Activated naive CD8-positive, alpha-beta T cell treated with anti-CD3 and anti-CD28 coated beads, Interleukin-2, amount 50 U/mL, for 16 hours (primary cell): ENCODE results near the gene ANAPC2.

Experiments used
- DNase-seq: peaks from one replicate; pipeline ENCODE4 v3.0.0-alpha.2; 2020; ENCODE audit warnings: low read depth, low spot score

Gene ANAPC2

DNA sequence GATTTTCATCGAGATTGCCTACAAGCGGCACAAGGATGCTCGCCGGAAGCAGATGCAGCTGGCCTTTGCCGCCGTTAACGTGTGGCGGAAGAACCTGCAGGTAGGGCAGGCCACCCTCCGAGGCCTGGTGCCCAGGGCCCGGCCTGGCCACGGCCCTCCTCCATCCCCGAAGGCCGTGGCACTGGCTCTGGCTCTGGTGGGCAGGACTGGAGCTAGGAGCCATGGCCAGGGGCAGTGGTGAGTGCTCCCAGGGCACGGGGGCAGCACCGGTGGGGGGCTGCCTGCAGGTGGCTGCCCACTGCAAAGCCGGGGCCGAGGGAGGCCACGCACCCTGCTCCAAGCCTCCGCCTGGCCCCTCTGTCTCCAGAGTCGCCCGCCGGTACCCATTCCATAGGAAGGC is 24.6 kb downstream of the ANAPC2 start:
- DNase-seq: no peak

DNA sequence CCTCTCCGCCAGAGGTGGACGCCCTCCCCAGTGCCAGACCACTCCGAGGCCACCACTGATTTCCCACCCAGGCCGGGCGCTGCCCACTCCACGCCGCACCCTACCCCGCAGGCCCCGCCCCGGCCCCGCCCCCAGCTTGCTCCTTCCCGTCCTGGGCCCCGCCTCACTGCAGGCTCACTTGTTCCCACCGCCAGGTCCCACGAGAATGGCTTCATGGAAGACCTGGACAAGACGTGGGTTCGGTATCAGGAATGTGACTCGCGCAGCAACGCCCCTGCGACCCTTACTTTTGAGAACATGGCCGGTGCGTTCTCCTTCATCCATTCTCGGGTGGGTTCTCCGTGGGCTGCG is 25.0 kb downstream of the ANAPC2 start:
- DNase-seq: no peak

DNA sequence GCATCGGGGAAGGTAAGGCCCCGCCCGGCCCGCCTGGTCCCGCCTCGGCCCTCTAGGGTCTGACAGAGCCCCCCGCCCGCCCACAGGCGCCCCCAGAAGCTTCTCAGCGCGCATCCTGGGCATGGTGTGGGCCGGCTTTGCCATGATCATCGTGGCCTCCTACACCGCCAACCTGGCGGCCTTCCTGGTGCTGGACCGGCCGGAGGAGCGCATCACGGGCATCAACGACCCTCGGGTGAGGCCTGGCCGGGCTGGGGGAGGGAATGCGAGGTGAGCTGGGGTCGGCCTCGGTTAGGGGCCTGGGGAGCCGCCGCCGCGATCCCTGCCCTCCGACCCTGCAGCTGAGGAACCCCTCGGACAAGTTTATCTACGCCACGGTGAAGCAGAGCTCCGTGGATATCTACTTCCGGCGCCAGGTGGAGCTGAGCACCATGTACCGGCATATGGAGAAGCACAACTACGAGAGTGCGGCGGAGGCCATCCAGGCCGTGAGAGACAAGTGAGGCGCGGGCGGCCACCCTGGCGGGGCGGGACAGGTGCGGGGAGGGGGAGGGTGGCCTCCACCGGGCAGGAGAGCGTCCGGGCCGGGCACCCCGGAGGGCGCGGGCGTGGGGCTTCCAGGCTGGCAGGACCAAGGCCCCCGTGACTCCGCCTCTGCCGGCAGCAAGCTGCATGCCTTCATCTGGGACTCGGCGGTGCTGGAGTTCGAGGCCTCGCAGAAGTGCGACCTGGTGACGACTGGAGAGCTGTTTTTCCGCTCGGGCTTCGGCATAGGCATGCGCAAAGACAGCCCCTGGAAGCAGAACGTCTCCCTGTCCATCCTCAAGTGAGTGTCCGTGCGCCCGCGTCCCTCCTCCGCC is 25.6 kb downstream of the ANAPC2 start:
- DNase-seq: no peak

DNA sequence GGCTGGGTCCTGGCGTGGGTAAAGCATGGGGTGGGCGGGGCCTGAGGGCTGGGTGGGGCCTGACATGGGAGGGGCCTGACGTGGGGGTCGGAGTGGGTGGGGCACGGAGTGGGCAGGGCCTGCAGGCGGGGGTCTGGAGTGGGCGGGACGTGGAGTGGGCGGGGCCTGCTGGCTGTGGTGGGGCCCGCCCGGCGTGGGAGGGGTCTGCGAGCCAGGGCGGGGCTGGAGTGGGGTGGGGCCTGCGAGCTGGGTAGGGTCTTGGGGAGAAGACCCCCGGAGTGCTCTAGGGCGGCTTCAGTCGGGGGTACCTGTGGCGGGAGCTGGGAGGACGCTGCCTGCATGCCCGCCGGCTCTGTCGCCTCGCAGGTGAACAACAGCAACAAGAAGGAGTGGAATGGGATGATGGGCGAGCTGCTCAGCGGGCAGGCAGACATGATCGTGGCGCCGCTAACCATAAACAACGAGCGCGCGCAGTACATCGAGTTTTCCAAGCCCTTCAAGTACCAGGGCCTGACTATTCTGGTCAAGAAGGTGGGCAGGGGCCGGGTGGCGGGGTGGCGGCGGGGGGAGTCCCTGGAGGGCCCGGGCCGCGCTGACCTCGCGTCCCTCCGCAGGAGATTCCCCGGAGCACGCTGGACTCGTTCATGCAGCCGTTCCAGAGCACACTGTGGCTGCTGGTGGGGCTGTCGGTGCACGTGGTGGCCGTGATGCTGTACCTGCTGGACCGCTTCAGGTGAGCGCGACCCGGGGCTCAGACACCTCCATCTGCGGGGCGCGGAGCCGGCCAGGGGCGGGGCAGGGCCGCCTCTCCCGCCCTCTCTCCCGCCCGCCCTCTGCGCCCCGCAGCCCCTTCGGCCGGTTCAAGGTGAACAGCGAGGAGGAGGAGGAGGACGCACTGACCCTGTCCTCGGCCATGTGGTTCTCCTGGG is 26.5 kb downstream of the ANAPC2 start:
- no peak for DNase-seq

DNA sequence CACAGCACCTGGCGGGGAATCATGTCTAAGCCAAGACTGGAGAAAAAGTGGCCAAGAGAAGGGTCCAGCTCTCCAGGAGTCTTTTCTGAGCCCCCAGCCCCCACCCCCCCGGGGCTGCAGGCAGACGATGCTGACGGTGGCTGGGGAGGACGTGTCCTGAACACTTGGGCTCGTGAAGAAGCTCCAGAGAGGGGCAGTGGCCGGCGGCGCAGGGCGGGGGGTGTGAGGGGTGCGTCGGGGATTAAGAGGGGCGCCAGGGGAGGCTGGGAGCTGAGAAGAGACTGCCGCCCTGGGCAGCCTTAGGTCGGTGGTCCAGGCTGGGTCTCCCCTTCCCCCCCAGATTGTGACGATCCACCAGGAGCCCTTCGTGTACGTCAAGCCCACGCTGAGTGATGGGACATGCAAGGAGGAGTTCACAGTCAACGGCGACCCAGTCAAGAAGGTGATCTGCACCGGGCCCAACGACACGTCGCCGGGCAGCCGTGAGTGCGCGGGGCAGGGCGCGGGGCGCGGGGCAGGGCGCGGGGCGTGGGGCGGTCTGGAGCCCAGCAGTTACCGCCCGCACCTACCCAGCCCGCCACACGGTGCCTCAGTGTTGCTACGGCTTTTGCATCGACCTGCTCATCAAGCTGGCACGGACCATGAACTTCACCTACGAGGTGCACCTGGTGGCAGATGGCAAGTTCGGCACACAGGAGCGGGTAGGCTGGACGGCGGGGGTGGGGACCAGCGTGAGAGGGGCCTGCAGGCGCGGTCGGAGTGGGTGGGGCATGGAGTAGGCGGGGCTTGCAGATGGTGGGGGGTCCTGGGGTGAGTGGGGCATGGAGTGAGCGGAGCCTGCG is 27.4 kb downstream of the ANAPC2 start:
- no peak for DNase-seq

DNA sequence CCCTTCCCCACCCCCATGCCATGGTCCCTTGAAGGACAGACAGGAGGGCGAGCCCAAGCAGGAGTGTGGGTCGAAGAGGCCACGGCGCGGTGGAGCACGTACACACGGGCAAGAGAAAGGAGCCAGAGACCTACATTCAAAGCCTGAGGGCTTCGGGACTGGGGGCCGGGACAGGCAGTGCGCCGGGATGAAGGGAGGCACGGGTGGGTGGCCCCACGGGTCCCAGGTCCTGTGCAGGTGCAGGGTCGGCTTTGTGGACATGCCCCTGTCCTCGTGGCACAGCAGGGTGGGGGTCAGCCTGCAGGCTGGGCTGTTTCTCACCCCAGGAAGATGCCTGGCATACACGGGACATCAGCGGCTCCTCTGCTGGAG is 28.3 kb downstream of the ANAPC2 start:
- no peak for DNase-seq

DNA sequence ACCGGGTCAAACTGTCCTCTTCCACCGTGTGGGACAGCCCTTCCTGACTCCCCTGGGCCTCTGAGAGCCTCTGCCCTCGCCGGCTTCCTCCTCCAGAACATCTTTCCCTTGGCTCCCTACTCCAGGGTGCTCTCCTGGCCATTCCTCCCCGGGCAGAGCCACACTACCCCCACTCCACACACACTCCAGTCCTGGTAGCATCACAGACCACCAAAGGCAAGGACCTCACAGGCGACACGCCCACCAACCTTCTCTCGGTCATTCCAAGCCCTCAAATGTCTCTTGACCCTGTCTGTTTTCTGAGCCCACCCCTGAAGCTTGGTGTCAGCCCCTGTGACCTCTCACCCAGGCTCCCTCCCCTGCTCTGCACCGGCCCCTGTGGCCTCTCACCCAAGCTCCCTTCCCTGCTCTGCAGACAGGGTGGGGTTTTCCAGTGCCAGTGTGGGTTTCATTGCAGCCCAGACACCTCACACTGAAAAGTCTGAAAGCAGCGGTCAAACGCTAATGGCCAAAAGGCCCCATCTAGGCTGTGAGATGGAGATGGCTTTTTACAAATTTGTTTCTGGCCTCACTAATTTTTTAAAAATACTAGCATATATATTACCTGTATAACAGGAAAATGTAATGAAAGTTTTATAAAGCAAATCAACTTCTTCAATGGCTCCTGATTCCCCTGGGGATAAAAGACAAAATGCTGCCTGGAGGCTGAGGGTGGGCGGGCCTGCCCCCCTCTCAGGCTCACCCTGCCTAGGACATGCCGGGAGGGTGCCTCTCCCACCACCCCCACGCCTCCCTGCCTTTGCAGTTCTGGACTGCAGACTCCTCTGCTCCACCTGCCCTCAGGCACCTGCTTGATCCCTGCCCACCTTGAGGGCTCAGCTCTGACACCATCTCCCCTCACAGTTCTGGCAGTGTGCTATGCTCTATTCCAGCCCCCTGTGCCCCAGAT is 29.0 kb downstream of the ANAPC2 start:
- DNase-seq: no peak

DNA sequence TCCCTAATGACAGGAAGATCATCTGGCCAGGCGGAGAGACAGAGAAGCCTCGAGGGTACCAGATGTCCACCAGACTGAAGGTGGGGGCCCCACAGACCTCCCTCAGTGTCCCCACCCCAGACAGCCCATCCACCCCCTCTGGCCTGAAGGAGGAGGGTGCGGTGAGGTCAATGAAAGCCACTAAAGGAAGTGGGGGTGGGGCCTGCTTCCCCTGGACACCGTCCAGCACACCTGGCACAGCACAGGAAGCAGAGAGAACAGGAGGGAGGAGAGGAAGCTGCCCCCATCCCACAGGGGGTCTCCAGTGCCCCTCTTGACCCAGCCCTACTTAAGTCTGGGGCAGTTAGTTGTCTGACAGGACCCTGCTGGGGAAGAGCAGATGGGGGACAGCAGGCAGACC is 29.7 kb downstream of the ANAPC2 start:
- DNase-seq: no peak

DNA sequence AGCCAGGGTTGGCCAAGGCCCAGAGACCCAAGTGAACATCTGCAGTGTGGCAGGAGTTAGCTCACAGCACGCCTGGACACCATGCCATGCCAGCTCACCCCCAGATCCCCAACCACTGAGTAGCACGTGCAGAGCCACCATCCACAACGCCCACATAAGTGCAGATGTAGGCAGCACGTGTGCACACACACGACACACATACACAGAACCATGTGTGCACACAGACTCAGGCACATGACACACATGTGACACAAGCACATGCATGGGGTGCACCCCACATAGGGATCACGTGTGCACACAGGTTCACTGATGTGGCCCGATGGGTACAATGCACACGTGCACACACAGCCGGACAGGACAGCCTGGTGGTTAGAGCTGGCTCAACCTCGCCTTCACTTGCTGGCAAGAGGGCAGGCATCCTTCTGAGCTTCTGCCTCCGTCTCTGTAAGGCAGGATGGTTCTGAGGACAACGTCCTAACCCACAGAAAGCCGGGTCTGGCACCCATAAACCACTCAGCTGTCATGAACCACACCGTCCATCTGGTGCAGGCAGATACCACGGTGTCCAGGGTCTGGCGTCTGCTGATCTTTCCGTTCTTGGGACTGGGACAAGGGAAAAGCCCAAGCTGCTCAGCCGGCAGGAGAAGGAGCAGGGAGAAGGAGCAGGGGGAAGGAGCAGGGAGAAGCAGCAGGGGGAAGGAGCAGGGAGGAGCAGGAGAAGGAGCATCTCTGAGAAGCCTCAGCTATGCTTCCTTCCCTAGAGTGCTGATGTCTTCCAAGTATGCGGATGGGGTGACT is 30.5 kb downstream of the ANAPC2 start:
- DNase-seq: no peak

DNA sequence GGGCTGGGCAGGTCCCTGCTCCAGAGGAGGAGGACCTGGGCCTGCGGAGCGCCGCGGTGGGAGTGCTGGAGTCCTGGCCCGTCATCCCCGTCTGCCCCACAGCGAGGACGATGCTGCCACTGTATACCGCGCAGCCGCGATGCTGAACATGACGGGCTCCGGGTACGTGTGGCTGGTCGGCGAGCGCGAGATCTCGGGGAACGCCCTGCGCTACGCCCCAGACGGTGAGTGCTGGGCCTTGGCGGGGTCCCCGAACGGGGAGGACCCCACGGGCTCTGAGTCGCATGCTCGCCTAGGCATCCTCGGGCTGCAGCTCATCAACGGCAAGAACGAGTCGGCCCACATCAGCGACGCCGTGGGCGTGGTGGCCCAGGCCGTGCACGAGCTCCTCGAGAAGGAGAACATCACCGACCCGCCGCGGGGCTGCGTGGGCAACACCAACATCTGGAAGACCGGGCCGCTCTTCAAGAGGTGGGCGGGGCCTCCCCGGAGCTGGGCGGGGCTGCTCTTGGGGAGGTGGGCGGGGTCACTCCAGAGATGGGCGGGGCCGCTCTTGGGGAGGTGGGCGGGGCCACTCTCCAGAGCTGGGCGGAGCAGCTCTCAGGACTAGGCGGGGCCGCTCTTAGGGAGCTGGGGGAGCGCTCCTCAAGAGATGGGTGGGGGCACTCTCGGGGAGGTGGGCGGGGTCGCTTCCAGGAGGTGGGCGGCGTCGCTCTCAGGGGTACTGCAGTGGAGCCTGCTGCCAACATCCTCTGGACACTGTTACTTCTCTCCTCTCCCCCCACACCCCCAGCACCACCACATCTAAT is 31.6 kb downstream of the ANAPC2 start:
- peak; percentile 14 for DNase-seq

DNA sequence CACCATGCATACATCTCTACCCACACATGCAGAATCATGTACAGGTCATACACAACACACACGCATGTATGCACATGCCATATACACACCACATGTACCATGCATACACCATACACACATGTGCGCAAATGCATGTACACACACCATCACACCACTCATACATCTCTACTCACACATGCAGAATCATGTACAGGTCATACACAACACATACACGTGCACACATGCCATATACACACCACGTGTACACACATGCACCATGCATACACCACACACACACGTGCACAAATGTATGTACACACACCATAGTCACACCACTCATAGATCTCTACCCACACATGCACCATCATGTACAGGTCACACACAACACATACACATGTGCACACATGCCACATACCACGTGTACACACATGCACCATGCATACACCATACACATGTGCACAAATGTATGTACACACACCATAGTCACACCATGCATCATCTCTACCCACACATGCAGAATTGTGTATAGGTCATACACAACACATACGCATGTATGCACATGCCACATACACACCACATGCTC is 35.4 kb downstream of the ANAPC2 start:
- no peak for DNase-seq

DNA sequence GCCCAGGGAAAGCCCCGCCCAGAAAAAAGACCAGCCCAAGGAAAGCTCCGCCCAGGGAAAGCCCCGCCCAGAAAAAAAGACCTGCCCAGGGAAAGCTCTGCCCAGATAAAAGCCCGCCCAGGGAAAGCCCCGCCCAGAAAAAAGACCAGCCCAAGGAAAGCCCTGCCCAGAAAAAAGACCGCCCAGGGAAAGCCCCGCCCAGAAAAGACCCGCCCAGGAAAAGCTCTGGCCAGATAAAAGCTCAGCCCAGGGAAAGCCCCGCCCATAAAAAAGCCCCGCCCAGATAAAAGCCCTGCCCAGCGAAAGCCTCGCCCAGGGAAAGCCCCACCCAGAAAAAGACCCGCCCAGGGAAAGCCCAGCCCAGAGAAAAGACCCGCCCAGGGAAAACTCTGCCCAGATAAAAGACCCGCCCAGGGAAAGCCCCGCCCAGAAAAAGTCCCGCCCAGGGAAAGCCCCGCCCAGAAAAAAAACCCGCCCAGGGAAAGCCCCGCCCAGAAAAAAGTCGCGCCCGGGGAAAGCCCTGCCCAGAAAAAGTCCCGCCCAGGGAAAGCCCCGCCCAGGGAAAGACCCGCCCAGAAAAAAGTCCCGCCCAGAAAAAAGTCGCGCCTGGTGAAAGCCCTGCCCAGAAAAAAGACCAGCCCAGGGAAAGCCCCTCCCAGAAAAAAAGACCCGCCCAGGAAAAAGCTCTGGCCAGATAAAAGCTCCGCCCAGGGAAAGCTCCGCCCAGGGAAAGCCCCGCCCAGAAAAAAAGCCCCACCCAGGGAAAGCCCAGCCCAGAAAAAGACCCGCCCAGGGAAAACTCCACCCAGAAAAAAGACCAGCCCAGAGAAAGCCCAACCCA is 37.5 kb downstream of the ANAPC2 start:
- no peak for DNase-seq

DNA sequence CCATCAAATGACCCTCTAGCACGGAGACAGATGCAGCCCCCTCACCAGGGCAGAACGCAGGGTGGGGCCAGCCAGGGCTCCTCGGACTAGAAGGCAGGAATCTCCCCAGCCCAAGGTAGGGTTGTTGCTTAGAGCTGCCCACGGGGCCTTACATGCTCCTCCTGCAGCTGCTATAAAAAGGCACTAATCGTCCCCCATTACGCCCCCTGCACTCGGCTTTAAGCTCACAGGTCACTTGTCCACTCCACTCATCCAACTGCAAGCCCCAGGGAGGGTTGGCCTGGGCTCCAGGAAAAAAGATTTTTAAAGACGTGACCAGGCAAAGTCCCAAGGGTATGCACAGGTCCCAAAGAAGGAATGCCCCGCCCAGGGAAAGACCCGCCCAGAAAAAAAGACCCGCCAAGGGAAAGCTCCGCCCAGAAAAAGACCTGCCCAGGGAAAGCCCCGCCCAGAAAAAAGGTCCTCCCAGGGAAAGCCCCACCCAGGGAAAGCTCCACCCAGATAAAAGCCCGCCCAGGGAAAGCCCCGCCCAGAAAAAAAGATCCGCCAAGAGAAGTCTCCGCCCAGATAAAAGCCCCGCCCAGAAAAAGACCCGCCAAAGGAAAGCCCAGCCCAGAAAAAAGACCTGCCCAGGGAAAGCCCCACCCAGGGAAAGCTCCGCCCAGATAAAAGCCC is 38.3 kb downstream of the ANAPC2 start:
- no peak for DNase-seq

DNA sequence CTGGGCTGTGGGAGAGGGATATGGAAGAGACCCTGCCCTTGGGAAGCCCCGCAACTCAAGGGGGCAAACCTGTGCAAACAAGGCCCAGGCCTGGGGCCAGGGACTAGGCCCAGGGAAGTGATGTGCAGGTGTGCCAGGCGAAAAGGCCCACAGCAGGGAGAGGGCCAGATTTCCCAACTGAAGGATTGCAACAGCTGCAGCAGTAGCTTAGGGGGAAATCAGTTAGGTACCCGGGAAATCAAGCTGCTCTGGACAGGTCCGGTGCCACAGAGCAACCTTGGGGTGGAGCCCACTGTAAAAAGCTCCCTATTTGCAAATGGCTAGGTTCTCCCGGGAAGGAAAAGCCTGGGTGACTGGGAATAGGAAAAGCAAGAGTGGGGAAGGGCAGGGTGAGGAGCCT is 39.0 kb downstream of the ANAPC2 start:
- DNase-seq: no peak

DNA sequence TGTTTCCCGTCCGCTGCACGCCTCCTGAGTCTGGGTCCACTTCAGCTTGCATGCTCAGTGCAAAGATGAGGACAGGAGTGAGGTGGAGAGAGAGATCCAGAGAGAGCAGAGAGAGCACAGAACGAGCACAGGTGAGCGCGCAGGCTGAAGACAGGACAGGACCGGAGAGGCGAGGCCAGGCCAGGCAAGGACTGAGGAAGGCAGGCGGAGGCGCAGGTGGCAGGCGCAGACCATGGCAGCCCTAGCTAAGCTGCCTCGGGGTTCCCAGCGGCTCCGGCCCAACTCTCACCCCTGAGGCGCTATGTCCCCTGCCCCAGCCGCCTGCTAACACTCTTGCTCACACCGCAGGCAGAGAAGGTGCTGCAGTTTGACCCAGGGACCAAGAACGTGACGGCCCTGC is 39.7 kb downstream of the ANAPC2 start:
- DNase-seq: no peak

DNA sequence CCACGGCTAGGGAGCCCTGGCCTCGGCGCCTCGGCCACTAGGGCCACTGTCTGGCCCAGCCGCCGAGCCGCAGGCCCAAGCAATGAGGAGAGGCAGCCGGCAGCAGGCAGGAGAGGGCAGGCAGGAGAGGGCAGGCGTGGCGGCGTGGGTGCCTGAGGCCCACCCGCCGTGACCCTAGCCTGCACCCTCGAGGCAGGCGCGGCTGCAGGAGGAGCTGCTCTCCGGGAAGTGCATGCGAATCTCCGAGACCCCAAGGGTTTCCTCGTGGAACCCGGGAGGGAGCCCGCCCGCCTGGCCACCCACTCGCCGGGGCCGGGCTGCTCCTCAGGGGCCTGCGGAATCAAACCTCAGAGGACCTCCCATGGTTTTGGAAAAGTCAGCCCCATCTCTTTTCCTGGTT is 40.1 kb downstream of the ANAPC2 start:
- DNase-seq: no peak

DNA sequence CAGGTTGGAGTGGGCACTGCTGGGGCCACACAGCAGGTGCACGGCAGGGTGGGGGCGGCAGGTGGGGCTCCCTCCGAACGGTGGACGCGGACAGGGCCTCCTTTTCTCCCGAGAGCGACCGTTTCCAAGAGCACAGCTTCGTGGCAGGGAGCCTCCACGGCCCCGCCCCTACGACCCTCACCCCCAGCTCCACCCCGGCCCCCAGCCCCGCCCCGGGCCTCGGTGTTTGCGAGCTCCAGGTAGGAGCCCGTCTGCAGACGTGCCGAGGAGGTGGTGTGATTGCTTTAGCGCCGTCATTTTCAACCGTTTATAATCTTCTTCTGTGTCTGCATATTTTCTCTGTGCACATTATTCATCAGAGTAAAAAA is 40.6 kb downstream of the ANAPC2 start:
- no peak for DNase-seq
